ENCODE results near the gene TCF7L1.
"Not testable (repeated sequence)": the region's sequence is repeated elsewhere in the genome, so short reads cannot be mapped to it uniquely, and the experiment has no call there.

Gene TCF7L1

DNA sequence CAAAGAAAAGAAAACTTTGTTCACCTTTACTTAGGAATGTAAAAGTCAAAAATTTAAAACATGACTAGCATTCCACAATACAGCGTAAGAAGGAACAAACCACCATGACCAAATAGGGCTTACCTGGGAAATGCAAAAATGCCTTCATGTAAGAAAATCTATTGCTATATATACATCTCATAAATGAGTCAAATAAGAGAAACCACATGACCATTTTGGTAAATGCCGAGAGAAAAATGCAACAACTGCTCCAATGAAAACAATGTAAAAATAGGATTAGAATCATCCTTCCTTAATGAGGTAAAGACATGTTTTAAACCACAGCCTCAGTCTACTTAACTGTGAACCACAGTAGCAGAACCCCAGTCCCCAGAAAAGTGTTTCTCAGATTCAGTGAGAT lies 145.2 kb downstream of the TCF7L1 start:
- no peak for DNase-seq (ENCODE audit: low read depth in 2 of 2)

GRCh38 chr2:85281553-85281952 lies 148.4 kb downstream of the TCF7L1 start:
- DNase-seq (ENCODE audit: low read depth in 2 of 2), result no peak

GRCh38 chr2:85282914-85283313 lies 149.7 kb downstream of the TCF7L1 start:
- DNase-seq (ENCODE audit: low read depth in 2 of 2), result no peak

DNA sequence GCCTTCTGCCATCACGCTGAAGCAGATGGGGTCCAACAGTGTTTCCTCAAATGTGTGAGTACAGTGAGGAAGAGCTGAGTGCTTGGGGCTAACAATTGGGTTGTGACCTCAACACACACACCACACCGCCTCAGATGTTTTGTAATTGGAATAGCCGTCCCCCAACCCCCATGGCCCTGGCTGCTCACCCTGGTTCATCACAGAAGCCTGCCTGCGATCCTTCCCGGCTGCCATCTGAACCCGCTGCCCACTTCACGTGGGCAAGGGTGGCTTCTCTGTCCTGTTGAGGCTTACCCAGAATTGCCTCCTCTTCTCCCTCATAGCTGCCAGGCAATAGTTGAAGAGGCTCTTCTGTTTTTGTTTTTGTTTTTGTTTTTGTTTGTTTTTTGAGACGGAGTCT lies 150.4 kb downstream of the TCF7L1 start:
- no peak for DNase-seq (ENCODE audit: low read depth in 2 of 2)

GRCh38 chr2:85286918-85287317 lies 153.7 kb downstream of the TCF7L1 start:
- no peak for DNase-seq (ENCODE audit: low read depth in 2 of 2)

DNA sequence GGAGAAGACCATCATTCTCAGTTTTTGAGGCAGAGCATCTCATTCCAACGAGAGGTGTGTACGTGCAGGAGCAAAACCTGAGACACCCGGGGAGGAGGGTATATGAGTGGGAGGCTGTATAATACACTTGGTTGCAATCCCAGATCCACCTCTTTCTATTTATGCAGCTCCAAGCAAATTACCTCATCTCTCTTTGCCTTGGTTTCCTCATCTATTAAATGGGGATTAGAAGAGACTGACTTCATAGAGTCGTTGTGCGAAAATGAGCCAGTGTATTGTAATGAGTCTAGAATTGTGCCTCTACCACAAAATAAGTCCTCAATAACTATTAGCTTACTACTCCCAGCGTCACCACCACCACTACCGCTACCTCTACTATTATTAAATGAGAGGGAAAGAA lies 154.5 kb downstream of the TCF7L1 start:
- no peak for DNase-seq (ENCODE audit: low read depth in 2 of 2)

DNA sequence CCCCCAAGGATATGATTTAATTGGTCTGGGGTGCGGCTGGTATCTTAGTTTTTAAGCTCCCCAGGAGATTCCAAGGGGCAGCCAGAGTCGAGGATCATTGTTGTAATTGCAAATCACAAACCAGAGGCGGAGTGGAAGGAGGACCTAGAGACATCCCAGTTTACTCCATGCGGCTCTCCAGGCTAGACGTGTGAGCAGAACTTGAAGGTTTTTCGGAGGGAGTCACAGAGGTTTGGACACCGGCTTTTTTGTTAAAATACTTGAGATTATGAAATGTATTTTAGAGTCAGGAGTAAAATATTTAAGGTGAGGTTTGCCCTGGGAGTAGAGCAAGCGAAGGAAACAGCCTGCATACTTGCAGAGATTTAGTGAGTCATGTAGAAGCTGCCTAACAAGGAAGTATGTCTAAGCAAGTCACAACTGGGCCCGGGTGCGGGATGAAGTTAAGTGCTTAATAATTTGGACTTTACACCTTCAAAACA lies 155.1 kb downstream of the TCF7L1 start:
- DNase-seq (ENCODE audit: low read depth in 2 of 2), result no peak

DNA sequence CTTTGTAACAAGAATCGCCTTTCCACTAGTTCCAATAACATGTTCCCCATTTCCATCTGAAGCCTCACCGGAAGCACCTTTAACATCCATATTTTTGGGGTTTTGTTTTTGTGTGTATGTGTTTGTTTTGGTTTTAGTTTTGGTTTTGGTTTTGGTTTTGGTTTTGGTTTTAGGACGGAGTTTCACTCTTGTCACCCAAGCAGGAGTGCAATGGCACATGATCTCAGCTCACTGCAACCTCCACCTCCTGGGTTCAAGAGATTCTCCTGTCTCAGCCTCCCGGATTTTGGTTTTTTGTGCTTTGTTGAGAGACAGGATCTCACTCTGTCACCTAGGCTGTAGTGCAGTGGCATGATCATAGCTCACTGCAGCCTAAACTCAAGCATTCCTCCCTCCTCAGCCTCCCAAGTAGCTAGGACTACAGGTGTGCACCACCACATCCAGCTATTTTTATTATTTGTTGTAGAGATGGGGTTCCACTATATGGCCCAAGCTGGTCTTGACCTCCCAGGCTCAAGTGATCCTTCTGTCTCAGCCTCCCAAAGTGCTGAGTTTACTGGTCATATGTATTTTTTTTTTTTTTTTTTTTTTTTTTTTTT lies 158.3 kb downstream of the TCF7L1 start:
- DNase-seq (ENCODE audit: low read depth in 2 of 2), result no peak

DNA sequence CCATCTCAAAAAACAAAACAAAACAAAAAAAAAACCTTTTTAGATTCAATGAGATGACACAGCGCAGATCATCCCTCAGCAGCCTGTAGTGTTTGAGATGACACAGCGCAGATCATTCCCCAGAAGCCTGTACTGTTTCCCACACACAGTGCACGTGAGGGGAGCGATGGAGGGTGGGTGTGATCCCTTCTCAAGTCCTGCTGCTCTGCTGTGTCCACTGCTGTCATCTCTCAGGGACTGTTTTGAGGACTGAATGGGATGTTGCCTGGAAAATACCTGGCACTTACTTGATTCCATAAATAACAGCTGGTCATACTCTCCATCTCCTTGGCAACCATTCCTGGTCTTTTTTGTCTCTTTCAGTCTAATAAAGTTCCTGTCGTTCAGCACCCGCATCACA lies 168.9 kb downstream of the TCF7L1 start:
- no peak for DNase-seq (ENCODE audit: low read depth in 2 of 2)

DNA sequence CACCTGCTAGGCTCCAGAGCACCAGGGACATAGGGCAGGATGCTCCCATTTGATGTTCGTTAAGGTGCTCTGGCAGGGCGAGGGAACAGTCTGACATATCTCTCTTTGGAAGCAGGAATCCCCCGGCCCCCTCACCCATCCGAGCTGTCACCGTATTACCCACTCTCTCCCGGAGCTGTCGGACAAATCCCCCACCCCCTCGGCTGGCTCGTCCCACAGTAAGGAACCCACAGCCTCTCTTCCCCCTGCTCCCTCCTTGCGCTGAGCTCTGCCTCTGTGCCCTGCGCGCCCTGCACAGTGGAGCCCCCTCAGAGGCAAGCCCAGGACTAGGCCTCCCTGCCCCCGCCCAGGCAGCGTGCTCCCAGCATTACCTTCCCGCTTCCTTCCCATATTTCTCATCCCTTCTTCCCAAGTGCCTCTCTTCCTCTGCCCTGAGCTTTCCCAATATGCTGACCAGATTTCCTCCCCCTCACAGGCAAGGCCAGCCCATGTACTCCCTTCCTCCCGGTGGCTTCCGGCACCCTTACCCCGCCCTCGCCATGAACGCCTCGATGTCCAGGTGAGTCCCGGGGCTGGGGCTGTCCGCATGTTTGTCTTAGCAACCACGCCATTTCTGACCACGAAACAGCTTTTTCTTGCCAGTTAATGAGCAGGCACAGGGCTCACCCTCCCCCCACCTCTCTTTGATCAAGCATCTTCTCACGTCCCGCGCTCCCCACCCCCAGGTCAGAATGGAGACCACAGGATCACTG lies 170.8 kb downstream of the TCF7L1 start:
- no peak for DNase-seq (ENCODE audit: low read depth in 2 of 2)

DNA sequence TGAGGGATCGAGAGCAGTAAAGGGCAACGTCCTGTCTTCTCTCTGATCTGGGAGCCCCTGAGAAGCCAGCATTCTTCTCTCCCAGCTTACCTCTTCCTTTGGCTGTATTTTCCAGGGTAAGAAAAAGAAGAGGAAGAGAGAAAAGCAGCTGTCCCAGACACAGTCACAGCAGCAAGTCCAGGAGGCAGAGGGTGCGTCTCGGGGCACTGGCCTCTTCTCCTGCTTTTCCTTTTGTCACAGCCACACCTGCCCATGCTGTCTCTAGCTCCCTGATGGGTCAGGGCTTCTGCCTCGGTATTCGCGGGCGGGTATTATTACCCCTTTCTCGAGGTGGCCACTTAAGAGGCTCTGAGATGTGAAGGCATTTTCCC lies 174.3 kb downstream of the TCF7L1 start:
- no peak for DNase-seq (ENCODE audit: low read depth in 2 of 2)

DNA sequence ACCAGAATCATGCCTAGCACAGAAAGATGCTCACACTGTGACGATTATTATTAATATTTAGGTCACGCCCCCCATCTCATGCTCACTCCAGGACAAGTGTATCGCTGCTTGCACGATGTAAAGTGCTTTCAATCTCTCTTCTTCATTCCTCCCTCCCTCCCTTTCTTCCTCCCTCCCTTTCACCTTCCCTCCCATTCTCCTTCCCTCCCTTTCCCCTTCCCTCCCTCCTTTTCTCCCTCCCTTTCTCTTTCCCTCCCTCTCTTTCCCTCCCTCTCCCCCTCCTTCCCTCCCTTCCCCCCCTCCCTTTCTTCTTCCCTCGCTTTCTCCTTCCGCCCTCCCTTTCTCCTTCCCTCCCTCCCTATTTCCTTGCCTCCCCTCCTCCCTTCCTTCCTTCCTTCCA lies 175.0 kb downstream of the TCF7L1 start:
- DNase-seq (ENCODE audit: low read depth in 2 of 2), result no peak

DNA sequence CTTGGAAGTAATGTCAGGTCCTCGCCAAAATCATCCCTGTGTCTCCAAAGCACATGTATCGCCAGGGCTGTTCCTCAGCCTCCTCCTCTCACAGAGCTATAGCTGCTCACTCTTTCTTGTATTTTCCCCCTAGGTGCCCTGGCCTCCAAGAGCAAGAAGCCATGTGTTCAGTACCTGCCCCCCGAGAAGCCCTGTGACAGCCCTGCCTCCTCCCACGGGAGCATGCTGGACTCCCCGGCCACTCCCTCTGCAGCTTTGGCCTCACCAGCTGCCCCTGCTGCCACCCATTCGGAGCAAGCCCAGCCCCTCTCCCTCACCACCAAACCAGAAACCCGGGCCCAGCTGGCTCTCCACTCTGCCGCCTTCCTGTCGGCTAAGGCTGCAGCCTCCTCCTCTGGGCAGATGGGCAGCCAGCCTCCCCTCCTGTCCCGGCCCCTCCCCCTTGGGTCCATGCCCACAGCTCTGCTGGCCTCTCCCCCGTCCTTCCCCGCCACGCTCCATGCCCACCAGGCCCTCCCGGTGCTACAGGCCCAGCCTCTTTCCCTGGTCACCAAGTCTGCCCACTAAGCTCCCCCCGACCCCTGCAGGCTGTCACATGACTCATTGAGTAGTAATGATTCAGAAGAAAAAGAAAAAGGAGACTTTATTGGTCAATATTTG lies 175.8 kb downstream of the TCF7L1 start:
- DNase-seq (ENCODE audit: low read depth in 2 of 2), result no peak

DNA sequence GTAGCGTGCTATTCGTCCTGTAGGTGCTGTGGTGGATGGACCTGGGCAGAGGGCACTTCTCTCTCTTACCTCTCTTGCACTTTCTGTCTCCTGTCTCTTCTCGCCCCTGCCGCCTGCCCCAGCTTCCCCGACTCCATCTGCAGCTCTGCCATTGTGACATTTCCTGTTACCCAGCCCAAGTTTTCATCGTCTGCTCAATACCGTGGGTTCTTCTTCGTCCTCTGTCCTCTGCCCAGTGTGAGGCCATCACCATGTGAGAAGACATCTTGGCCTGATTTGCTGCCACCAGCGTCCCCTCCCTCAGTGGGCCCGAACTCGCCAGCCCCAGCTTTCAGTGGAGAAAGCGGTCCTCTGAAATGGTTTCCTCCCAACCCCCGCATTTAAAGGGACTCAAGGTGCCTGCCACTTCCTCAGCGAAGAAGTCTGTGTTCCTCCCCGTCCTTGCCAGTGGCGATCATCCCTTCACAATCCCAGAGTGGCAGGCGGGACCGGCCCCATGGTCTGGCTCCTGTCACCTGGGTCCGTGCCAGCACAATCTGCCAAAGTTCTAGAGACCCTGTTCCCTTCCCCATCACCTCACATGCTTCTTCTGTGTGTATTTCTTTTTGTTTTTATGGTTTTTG lies 176.6 kb downstream of the TCF7L1 start:
- no peak for DNase-seq (ENCODE audit: low read depth in 2 of 2)

- no peak for DNase-seq (ENCODE audit: low read depth in 2 of 2)
These were observed 177.1 kb downstream of the TCF7L1 start for GRCh38 chr2:85310330-85310729.

DNA sequence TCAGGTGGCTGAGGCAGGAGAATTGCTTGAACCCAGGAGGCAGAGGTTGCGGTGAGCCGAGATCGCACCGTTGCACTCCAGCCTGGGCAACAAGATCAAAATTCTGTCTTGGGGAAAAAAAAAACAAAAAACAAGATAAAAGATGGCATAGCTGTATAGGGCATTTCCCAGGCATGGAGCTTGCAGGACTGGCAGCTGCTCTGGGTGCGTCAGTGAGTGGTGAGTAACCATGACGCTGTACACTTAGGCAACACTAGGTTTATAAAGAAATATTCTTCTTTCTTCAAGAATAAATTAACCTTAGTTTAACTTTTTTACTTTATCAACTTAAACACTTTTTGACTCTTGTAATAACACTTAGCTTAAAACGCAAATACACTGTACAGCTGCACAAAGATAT lies 179.2 kb downstream of the TCF7L1 start:
- DNase-seq (ENCODE audit: low read depth in 2 of 2), result no peak

- no peak for DNase-seq (ENCODE audit: low read depth in 2 of 2)
These were observed 181.7 kb downstream of the TCF7L1 start for GRCh38 chr2:85314884-85315242.

DNA sequence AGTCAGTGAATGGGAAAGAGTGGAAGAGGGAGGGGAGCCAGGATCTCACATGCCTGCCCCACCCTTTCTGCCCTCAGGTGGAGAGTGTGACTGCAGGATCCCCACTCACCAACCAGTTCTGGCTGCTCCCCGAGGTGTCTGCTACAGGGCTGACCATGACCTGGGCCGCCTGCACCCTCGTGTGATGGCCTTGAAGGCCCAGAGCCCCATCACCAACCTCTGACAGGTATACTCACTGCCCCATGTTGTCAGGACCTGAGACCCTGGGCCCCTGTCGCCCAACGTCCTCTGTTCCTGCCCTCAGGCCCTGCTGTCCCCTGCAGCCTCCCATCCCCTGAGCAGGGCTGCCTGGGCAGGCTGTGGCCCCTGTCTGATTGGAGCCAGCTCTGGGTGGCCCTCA lies 182.7 kb downstream of the TCF7L1 start:
- not testable (repeated sequence) for DNase-seq (ENCODE audit: low read depth in 2 of 2)

- DNase-seq (ENCODE audit: low read depth in 2 of 2), result no peak
These were observed 185.3 kb downstream of the TCF7L1 start for GRCh38 chr2:85318222-85319074.

DNA sequence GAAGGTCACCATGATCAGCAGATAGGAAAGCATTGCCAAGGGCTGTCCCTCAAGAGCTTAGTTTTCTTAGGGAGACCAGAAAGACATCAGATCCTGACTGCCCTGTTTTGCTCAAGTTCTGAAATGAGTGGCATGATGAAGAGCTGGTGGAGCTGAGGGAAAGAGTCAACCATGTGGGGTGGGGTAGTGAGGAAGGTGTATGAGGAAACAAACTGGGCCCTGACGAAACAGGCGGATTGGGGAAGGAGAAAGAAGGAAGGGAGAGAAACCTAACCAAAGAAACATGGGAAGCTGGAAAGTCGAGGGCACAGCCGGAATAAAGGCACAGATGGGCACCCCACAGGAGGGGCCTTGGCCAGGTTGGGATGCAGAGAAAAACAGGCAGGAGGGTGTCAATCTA lies 186.6 kb downstream of the TCF7L1 start:
- no peak for DNase-seq (ENCODE audit: low read depth in 2 of 2)

- no peak for DNase-seq (ENCODE audit: low read depth in 2 of 2)
These were observed 190.3 kb downstream of the TCF7L1 start for GRCh38 chr2:85323351-85323987.
